ENCODE results near the gene JCAD. TPM values are rescaled to one million over a fixed set of nuclear protein-coding genes. Genes with fewer than 3 reads are reported as not detected.

JCAD gene
- polyA plus RNA-seq, 1 of the 3 experiments (the other 2 are of a cell fraction), result 19.0 TPM

GRCh38 chr10:30028738-30029030 is 30.7 kb downstream of the JCAD start:
- Histone ChIP-seq H3K27me3 (ENCODE audit: insufficient read depth) (no peaks in the 10 kb centered on the region), H3K9me2 (no peaks in the 10 kb centered on the region), H3K79me2 (ENCODE audit: insufficient read depth) (peaks cover 81% of the 10 kb centered on the region), H3K4me3 (ENCODE audit: low read depth in 2 of 2, low read length in 1 of 2) (no peak overlapping the region), H3F3A (replicated peaks; ENCODE audit: insufficient read depth) (no peaks in the 10 kb centered on the region), H3K9me3 (no peaks in the 10 kb centered on the region), H3K36me3 (replicated peaks in 1 of 2; ENCODE audit: control insufficient read depth in 1 of 2, insufficient read depth in 2 of 2, low read length in 1 of 2) (peaks cover 50 to 70% of the 10 kb centered on the region in 2 experiments), H4K20me1 (ENCODE audit: insufficient read depth) (peaks cover 33% of the 10 kb centered on the region), H3K4me1 (ENCODE audit: control insufficient read depth in 1 of 2, insufficient read depth in 2 of 2, low read depth in 1 of 2, low read length in 1 of 2) (no peaks in the 10 kb centered on the region; a peak in 1 of 4 replicates), H3K9ac (no peak overlapping the region), H3K4me2 (no peak overlapping the region), H2AFZ (ENCODE audit: low read depth) (no peak overlapping the region), H3K27ac (ENCODE audit: low read depth in 2 of 2, low read length in 1 of 2) (no peak overlapping the region)
- ChIA-PET POLR2A (no interaction called here), CTCF (interaction anchor here (2.1 kb wide), 1 partner anchor 30 kb away, joined by 8 read pairs; no protein-coding TSS in a partner anchor)
- WGBS (ENCODE audit: low lambda C conversion rate), result 94% methylated on average over 12 of the region's 12 CpGs
- no peak for TF ChIP-seq MAX (IDR thresholded peaks at IDR 0.05; ENCODE audit: low read depth)
- TF ChIP-seq NFIC (IDR thresholded peaks at IDR 0.05; ENCODE audit: borderline replicate concordance), result no peak
- no peak for TF ChIP-seq JUND (IDR thresholded peaks at IDR 0.05)
- TF ChIP-seq MEF2A (IDR thresholded peaks at IDR 0.05; ENCODE audit: borderline replicate concordance, low read depth), result no peak
- no peak for TF ChIP-seq FOXM1 (IDR thresholded peaks at IDR 0.05; ENCODE audit: low read depth)
- TF ChIP-seq IRF3 (IDR thresholded peaks at IDR 0.05; ENCODE audit: low read depth, low read length), result no peak
- no peak for TF ChIP-seq FOXJ3 (CRISPR knock-in tag; IDR thresholded peaks at IDR 0.05)
- no peak for TF ChIP-seq FOSL2 (IDR thresholded peaks at IDR 0.05; ENCODE audit: borderline replicate concordance, low read depth)
- no peak for TF ChIP-seq EP300 (IDR thresholded peaks at IDR 0.05; ENCODE audit: borderline replicate concordance in 1 of 2, low read depth in 1 of 2, low read length in 1 of 2)
- no peak for TF ChIP-seq USF1 (IDR thresholded peaks at IDR 0.05; ENCODE audit: borderline replicate concordance, low read depth)
- TF ChIP-seq SMC3 (IDR thresholded peaks at IDR 0.05; ENCODE audit: low read depth, low read length), result no peak
- TF ChIP-seq CTCF (IDR thresholded peaks at IDR 0.05), result no peak
- TF ChIP-seq TCF12 (IDR thresholded peaks at IDR 0.05), result no peak
- TF ChIP-seq GABPA (IDR thresholded peaks at IDR 0.05; ENCODE audit: low read depth), result no peak
- DNase-seq, result no peak
